GM19351 (cell line): ENCODE data around the gene CDC14C.
"Not testable (repeated sequence)": the region's sequence is repeated elsewhere in the genome, so short reads cannot be mapped to it uniquely, and the experiment has no call there.

Experiments
- ATAC-seq: cut with Tn5 transposase; IDR thresholded peaks from one replicate; pipeline ENCODE4 v1.9.1; 2021; ENCODE audit warnings: mild to moderate bottlenecking, moderate library complexity; ENCODE audit not compliant: unreplicated experiment

Gene CDC14C

GRCh38 chr7:48924433-48924832 lies at the start of gene CDC14C:
Gene CDC14C, plus strand, starts transcription at chr7:48924547. Its CDS starts 126 bp downstream, at chr7:48924673.
- ATAC-seq, result no peak

GRCh38 chr7:48875045-48875916 lies 49.1 kb upstream of the CDC14C start:
- ATAC-seq, result no peak

GRCh38 chr7:48876087-48876486 lies 48.3 kb upstream of the CDC14C start:
- peak; percentile 69 for ATAC-seq

GRCh38 chr7:48880851-48881250 lies 43.5 kb upstream of the CDC14C start:
- ATAC-seq, result no peak

- ATAC-seq, result no peak
Observed at GRCh38 chr7:48887500-48887899, 36.8 kb upstream of the CDC14C start.

- no peak for ATAC-seq
Observed at GRCh38 chr7:48894574-48894973, 29.8 kb upstream of the CDC14C start.

- ATAC-seq, result no peak
Observed at GRCh38 chr7:48899932-48900331, 24.4 kb upstream of the CDC14C start.

- ATAC-seq, result no peak
Observed at GRCh38 chr7:48901966-48902365, 22.4 kb upstream of the CDC14C start.

- ATAC-seq, result no peak
Observed at GRCh38 chr7:48904975-48905374, 19.4 kb upstream of the CDC14C start.

GRCh38 chr7:48905686-48906085 lies 18.7 kb upstream of the CDC14C start:
- not testable (repeated sequence) for ATAC-seq

- not testable (repeated sequence) for ATAC-seq
Observed at GRCh38 chr7:48909887-48910286, 14.5 kb upstream of the CDC14C start.

- ATAC-seq, result no peak
Observed at GRCh38 chr7:48931481-48931880, 7.1 kb downstream of the CDC14C start.

GRCh38 chr7:48932126-48932910 lies 8.0 kb downstream of the CDC14C start:
- no peak for ATAC-seq

GRCh38 chr7:48933549-48934085 lies 9.3 kb downstream of the CDC14C start:
- no peak for ATAC-seq

GRCh38 chr7:48938539-48939295 lies 14.4 kb downstream of the CDC14C start:
- ATAC-seq, result no peak

GRCh38 chr7:48943279-48943990 lies 19.1 kb downstream of the CDC14C start:
- ATAC-seq, result no peak

GRCh38 chr7:48955916-48956315 lies 31.6 kb downstream of the CDC14C start:
- ATAC-seq, result no peak

- no peak for ATAC-seq
Observed at GRCh38 chr7:48959676-48960075, 35.3 kb downstream of the CDC14C start.

- no peak for ATAC-seq
Observed at GRCh38 chr7:48962821-48963505, 38.6 kb downstream of the CDC14C start.

- ATAC-seq, result no peak
Observed at GRCh38 chr7:48964074-48964473, 39.7 kb downstream of the CDC14C start.
